Measurements from ENCODE around the gene LYPD8.

LYPD8 gene

GRCh38 chr1:248782416-248783141 lies 27.0 kb upstream of the LYPD8 start:
- Histone ChIP-seq H3K4me3 (ENCODE audit: insufficient read depth, low read length, poor library complexity, severe bottlenecking) (no peak overlapping the region), H3K79me2 (ENCODE audit: insufficient read depth, low read length) (no peaks in the 10 kb centered on the region), H3K27me3 (ENCODE audit: low read length) (no peaks in the 10 kb centered on the region), H3K9me2 (replicated peaks; ENCODE audit: insufficient read depth, low read length) (no peaks in the 10 kb centered on the region), H4K20me1 (ENCODE audit: low read depth, low read length) (no peaks in the 10 kb centered on the region), H3K36me3 (ENCODE audit: low read length) (no peaks in the 10 kb centered on the region), H3K9me3 (ENCODE audit: insufficient read depth, low read length) (peaks cover 8% of the 10 kb centered on the region; the same call in 1 of the 2 replicates), H3K4me2 (ENCODE audit: low read depth, low read length, poor library complexity, severe bottlenecking) (no peak overlapping the region), H3F3A (ENCODE audit: insufficient read depth) (no peaks in the 10 kb centered on the region), H2AFZ (ENCODE audit: low read depth, low read length, severe bottlenecking) (no peak overlapping the region), H3K9ac (ENCODE audit: low read length) (no peak overlapping the region), H3K27ac (ENCODE audit: low read depth, low read length) (no peak overlapping the region)
- TF ChIP-seq CTCF (IDR thresholded peaks at IDR 0.05; ENCODE audit: insufficient read depth, low read length, poor library complexity, severe bottlenecking) (no peak), EZH2phosphoT487 (conservative IDR thresholded peaks at IDR 0.05; ENCODE audit: low read length) (no peak)

GRCh38 chr1:248779350-248779749 lies 23.8 kb upstream of the LYPD8 start:
- no peaks in the 10 kb centered on the region for H3K79me2 ChIP-seq (ENCODE audit: insufficient read depth, low read length)
- H3F3A ChIP-seq (ENCODE audit: insufficient read depth): no peaks in the 10 kb centered on the region
- no peak overlapping the region for H3K4me3 ChIP-seq (ENCODE audit: insufficient read depth, low read length, poor library complexity, severe bottlenecking)
- H4K20me1 ChIP-seq (ENCODE audit: low read depth, low read length): no peaks in the 10 kb centered on the region
- TF ChIP-seq EZH2phosphoT487 (conservative IDR thresholded peaks at IDR 0.05; ENCODE audit: low read length): no peak
- no peak for TF ChIP-seq CTCF (IDR thresholded peaks at IDR 0.05; ENCODE audit: insufficient read depth, low read length, poor library complexity, severe bottlenecking)
- no peak overlapping the region for H2AFZ ChIP-seq (ENCODE audit: low read depth, low read length, severe bottlenecking)
- H3K9ac ChIP-seq (ENCODE audit: low read length): no peak overlapping the region
- no peaks in the 10 kb centered on the region for H3K36me3 ChIP-seq (ENCODE audit: low read length)
- H3K27me3 ChIP-seq (ENCODE audit: low read length): no peaks in the 10 kb centered on the region
- no peaks in the 10 kb centered on the region for H3K9me2 ChIP-seq (replicated peaks; ENCODE audit: insufficient read depth, low read length)
- H3K9me3 ChIP-seq (ENCODE audit: insufficient read depth, low read length): peaks cover 8% of the 10 kb centered on the region; the same call in 1 of the 2 replicates
- no peak overlapping the region for H3K4me2 ChIP-seq (ENCODE audit: low read depth, low read length, poor library complexity, severe bottlenecking)
- no peak overlapping the region for H3K27ac ChIP-seq (ENCODE audit: low read depth, low read length)

- H3K9me2 ChIP-seq (replicated peaks; ENCODE audit: insufficient read depth, low read length): no peaks in the 10 kb centered on the region
Observed at GRCh38 chr1:248778906-248779305, 23.3 kb upstream of the LYPD8 start.

More at GRCh38 chr1:248778906-248779305, 23.3 kb upstream of the LYPD8 start:
- Histone ChIP-seq H3K9ac (ENCODE audit: low read length) (no peak overlapping the region), H3K27ac (ENCODE audit: low read depth, low read length) (no peak overlapping the region), H3F3A (ENCODE audit: insufficient read depth) (no peaks in the 10 kb centered on the region), H3K9me3 (ENCODE audit: insufficient read depth, low read length) (peaks cover 8% of the 10 kb centered on the region; the same call in 1 of the 2 replicates), H4K20me1 (ENCODE audit: low read depth, low read length) (no peaks in the 10 kb centered on the region), H3K27me3 (ENCODE audit: low read length) (no peaks in the 10 kb centered on the region), H3K4me3 (ENCODE audit: insufficient read depth, low read length, poor library complexity, severe bottlenecking) (no peak overlapping the region), H3K79me2 (ENCODE audit: insufficient read depth, low read length) (no peaks in the 10 kb centered on the region), H2AFZ (ENCODE audit: low read depth, low read length, severe bottlenecking) (no peak overlapping the region), H3K36me3 (ENCODE audit: low read length) (no peaks in the 10 kb centered on the region), H3K4me2 (ENCODE audit: low read depth, low read length, poor library complexity, severe bottlenecking) (no peak overlapping the region)
- no peak for TF ChIP-seq CTCF (IDR thresholded peaks at IDR 0.05; ENCODE audit: insufficient read depth, low read length, poor library complexity, severe bottlenecking)
- no peak for TF ChIP-seq EZH2phosphoT487 (conservative IDR thresholded peaks at IDR 0.05; ENCODE audit: low read length)
